Measurements from ENCODE around the gene DNAJB4. TPM values are rescaled to one million over a fixed set of nuclear protein-coding genes. Genes with fewer than 3 reads are reported as not detected.

The DNAJB4 gene
- total RNA-seq, 1 experiment from 2014 or later = 15.1 TPM

DNA sequence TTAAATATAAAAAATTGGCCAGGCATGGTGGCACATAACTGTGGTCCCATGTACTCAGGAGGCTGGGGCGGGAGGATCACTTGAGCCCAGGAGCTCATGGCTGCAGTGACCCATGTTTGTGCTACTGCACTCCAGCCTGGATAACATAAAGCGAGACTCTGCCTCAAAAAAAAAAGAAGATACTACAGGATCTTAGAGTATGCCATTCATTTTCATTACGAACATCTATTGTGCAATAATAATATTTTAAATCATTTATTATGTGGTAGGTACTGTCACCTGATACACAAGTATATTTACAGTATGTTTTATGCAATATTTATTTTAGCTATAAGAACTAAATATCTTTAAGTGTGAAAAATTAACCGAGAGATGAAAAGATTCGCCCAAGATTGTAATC, 31.7 kb downstream of the DNAJB4 start:
- DNase-seq = no peak
- Histone ChIP-seq H3K27me3 (ENCODE audit: control insufficient read depth, insufficient read depth, low read length) (peaks cover 2% of the 10 kb centered on the region; the same call in 1 of the 2 replicates), H3K4me3 (ENCODE audit: insufficient read depth, low read depth, low read length) (no peak overlapping the region), H3K36me3 (replicated peaks; ENCODE audit: control insufficient read depth, insufficient read depth, low read length) (no peaks in the 10 kb centered on the region)

DNA sequence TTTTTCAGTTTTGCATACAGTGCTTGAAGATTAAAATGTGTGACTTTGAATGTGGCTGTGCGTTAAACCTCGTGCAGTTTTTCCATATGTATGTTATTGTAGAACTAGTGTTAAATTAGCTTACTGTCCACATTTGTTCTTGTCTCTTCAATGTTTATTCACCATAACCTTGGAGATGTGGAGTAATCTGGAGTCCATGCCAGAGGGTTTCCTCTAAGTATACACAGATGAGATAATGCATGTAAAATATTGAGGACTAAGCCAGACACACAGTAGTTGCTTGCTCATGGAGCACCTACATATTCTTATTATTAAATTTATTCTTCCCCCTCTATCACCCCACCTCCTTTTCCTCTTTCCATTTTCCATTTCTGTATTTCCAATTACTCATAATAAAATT, 33.3 kb downstream of the DNAJB4 start:
- DNase-seq = no peak
- peaks cover 3% of the 10 kb centered on the region; the same call in 1 of the 2 replicates for H3K27me3 ChIP-seq (ENCODE audit: control insufficient read depth, insufficient read depth, low read length)

GRCh38 chr1:78038491-78038939, 33.8 kb downstream of the DNAJB4 start:
- H3K4me3 ChIP-seq (ENCODE audit: insufficient read depth, low read depth, low read length) = no peak overlapping the region
- no peak for DNase-seq
- H3K27me3 ChIP-seq (ENCODE audit: control insufficient read depth, insufficient read depth, low read length) = peaks cover 6% of the 10 kb centered on the region
- H3K36me3 ChIP-seq (replicated peaks; ENCODE audit: control insufficient read depth, insufficient read depth, low read length) = no peaks in the 10 kb centered on the region

More for the DNA sequence above, 33.3 kb downstream of the DNAJB4 start:
- no peak overlapping the region for H3K4me3 ChIP-seq (ENCODE audit: insufficient read depth, low read depth, low read length)
- no peaks in the 10 kb centered on the region for H3K36me3 ChIP-seq (replicated peaks; ENCODE audit: control insufficient read depth, insufficient read depth, low read length)

GRCh38 chr1:78040484-78041089, 35.8 kb downstream of the DNAJB4 start:
- DNase-seq = no peak
- peaks cover 24% of the 10 kb centered on the region for H3K27me3 ChIP-seq (ENCODE audit: control insufficient read depth, insufficient read depth, low read length)
- no peaks in the 10 kb centered on the region for H3K36me3 ChIP-seq (replicated peaks; ENCODE audit: control insufficient read depth, insufficient read depth, low read length)
- H3K4me3 ChIP-seq (ENCODE audit: insufficient read depth, low read depth, low read length) = no peak overlapping the region

- no peak for DNase-seq
- H3K4me3 ChIP-seq (ENCODE audit: insufficient read depth, low read depth, low read length) = no peak overlapping the region
- no peaks in the 10 kb centered on the region for H3K36me3 ChIP-seq (replicated peaks; ENCODE audit: control insufficient read depth, insufficient read depth, low read length)
- peaks cover 46% of the 10 kb centered on the region for H3K27me3 ChIP-seq (ENCODE audit: control insufficient read depth, insufficient read depth, low read length)
Measured at GRCh38 chr1:78043436-78043835, 38.7 kb downstream of the DNAJB4 start.

DNA sequence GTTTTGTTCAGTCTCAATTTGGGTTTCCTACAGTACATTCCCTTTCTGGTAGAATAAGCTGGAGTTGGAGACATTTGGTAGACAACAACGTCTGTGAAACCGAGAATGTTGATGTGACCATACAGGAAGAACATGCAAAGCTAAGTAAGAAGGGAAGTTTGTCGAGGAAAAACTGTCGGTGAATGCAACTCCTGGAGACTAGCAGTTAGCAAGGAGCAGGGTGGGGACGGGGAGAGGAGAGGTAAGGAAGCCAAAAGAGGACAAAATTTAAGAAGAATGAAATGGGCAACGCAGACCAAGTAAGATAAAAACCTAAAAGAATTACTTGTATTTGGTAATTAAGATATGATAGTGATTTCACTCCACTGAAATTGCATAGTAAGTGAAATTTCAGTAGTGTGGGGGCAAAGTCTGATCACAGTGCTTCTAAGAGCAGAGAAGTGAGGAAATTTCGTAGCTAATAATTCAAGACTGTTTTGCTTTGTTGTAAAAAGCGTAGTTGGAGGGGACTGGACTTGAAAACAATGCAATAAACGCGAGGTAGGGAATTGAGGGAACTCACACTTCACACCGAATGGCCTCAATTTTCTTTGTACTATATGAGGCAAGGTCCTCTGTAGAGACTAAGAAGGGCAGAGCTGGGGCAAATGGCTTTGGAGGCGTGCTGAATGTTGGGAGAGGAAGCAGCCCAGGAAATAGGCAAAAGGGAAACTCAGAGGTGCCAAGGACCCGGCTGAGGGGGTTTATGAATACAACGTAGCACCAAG, 40.2 kb downstream of the DNAJB4 start:
- no peaks in the 10 kb centered on the region for H3K36me3 ChIP-seq (replicated peaks; ENCODE audit: control insufficient read depth, insufficient read depth, low read length)
- peak overlapping the region; percentile 71 for H3K4me3 ChIP-seq (ENCODE audit: insufficient read depth, low read depth, low read length)
- peak; percentile 31 for DNase-seq
- H3K27me3 ChIP-seq (ENCODE audit: control insufficient read depth, insufficient read depth, low read length) = peaks cover 46% of the 10 kb centered on the region

DNA sequence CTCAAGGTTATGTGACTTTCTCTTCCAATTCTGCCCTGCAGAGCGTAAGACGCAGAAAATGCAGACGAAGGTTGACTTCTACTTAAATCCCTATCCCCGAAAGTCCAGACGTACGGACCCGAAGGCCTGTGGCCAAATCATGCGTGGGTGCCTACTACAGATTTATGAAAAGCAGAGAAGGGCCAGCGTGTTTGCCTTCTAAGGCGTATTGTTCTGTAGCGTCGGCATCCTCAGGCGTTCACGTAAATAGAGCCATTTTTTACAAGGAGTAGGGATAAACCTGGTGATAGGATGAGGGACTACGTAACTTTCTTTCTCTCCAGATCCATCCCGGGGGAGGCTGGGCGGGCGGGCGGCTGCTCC, 40.8 kb downstream of the DNAJB4 start:
- H3K27me3 ChIP-seq (ENCODE audit: control insufficient read depth, insufficient read depth, low read length) = peaks cover 45% of the 10 kb centered on the region
- peak overlapping the region; percentile 71 for H3K4me3 ChIP-seq (ENCODE audit: insufficient read depth, low read depth, low read length)
- H3K36me3 ChIP-seq (replicated peaks; ENCODE audit: control insufficient read depth, insufficient read depth, low read length) = no peaks in the 10 kb centered on the region
- no peak for DNase-seq

DNA sequence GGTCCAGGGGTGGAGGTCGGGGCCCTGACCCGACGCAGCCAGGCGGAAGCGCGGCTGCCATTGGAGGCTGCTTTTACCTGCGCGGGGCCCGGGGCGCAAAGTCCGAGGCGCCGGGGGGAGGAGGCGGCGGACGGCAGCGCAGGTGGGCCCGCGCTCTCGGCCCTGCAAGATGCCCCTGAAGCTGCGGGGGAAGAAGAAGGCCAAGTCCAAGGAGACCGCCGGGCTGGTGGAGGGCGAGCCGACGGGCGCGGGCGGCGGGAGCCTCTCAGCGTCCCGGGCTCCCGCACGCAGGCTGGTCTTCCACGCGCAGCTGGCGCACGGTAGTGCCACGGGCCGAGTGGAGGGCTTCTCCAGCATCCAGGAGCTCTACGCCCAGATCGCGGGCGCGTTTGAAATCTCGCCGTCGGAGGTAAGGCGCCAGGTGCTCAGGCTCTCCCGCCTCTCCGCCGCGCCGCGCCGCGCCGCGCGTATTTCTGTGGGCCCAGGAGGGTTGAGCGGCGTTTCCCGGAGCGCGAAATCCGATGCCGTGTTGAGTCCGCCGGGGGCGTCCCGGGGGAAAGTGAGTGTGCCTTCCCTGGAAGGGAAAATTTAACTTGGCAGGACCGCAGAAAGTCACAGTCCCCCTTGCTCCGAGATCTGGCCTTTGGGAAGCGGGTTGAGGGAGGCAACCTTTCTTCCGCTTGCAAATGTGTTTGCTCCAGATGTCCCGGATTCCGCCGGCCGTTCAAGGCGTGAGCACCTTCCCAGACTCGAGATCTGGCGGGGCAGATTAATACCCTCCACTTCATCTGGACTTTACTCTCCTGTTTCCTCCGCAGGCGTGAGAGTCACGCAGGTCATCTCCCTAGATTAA, 41.4 kb downstream of the DNAJB4 start, which contains the start of gene GIPC2:
TSS of gene GIPC2 (plus strand) at position 41 of the 853 bp plus-strand sequence. CDS start at position 170, 129 bp downstream.
- Histone ChIP-seq H3K27me3 (ENCODE audit: control insufficient read depth, insufficient read depth, low read length) (peaks cover 45% of the 10 kb centered on the region), H3K4me3 (ENCODE audit: insufficient read depth, low read depth, low read length) (peak within 1 kb of the TSS; percentile 71), H3K36me3 (replicated peaks; ENCODE audit: control insufficient read depth, insufficient read depth, low read length) (no peaks in the 10 kb centered on the region)
- peak; percentile 84 for DNase-seq

- no peak for DNase-seq
- H3K4me3 ChIP-seq (ENCODE audit: insufficient read depth, low read depth, low read length) = no peak overlapping the region
- peaks cover 45% of the 10 kb centered on the region for H3K27me3 ChIP-seq (ENCODE audit: control insufficient read depth, insufficient read depth, low read length)
- no peaks in the 10 kb centered on the region for H3K36me3 ChIP-seq (replicated peaks; ENCODE audit: control insufficient read depth, insufficient read depth, low read length)
Measured at GRCh38 chr1:78047106-78047505, 42.4 kb downstream of the DNAJB4 start.

GRCh38 chr1:78047631-78048030, 42.9 kb downstream of the DNAJB4 start:
- peaks cover 43% of the 10 kb centered on the region for H3K27me3 ChIP-seq (ENCODE audit: control insufficient read depth, insufficient read depth, low read length)
- H3K4me3 ChIP-seq (ENCODE audit: insufficient read depth, low read depth, low read length) = no peak overlapping the region
- DNase-seq = no peak
- H3K36me3 ChIP-seq (replicated peaks; ENCODE audit: control insufficient read depth, insufficient read depth, low read length) = no peaks in the 10 kb centered on the region

GRCh38 chr1:78048446-78048845, 43.7 kb downstream of the DNAJB4 start:
- H3K36me3 ChIP-seq (replicated peaks; ENCODE audit: control insufficient read depth, insufficient read depth, low read length) = no peaks in the 10 kb centered on the region
- H3K4me3 ChIP-seq (ENCODE audit: insufficient read depth, low read depth, low read length) = no peak overlapping the region
- no peak for DNase-seq
- peaks cover 41% of the 10 kb centered on the region for H3K27me3 ChIP-seq (ENCODE audit: control insufficient read depth, insufficient read depth, low read length)

DNA sequence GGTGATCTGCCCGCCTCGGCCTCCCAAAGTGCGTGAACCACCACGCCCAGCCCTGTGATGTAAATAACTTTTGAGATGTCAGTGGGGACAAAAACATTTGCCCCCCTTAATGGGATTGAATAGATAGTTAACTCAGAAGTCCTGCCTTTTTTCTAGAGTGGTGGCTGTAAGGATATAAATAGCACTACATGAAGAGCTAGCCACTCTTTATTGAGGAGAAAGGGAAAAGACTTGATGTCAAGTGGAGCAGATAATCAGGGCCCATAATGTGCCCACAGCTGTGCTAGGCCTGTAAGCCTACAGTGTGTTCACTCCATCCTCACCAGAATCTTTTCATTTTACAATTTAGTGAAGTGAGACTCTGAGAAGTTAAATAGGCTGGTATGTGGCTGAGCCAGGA, 44.7 kb downstream of the DNAJB4 start:
- DNase-seq = no peak
- H3K36me3 ChIP-seq (replicated peaks; ENCODE audit: control insufficient read depth, insufficient read depth, low read length) = no peaks in the 10 kb centered on the region
- H3K27me3 ChIP-seq (ENCODE audit: control insufficient read depth, insufficient read depth, low read length) = peaks cover 34% of the 10 kb centered on the region
- H3K4me3 ChIP-seq (ENCODE audit: insufficient read depth, low read depth, low read length) = no peak overlapping the region

DNA sequence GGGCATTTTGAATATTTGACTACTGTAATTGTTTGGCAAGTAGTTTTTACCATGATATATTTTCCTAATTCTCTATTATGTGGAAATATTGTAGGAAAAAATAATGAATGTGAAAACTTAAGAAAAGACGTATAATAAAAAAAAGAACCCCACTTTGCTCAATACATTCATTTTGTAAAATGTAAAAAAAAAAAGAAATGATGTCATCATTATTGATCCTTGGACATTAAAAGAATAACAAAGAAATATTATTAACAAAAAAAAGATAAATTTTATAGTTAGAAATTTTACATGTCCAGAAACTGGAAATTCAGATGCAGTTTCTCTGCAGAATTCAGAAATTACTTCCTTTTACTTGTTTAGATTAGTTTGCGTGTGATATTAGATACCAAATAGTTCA, 46.3 kb downstream of the DNAJB4 start:
- no peaks in the 10 kb centered on the region for H3K36me3 ChIP-seq (replicated peaks; ENCODE audit: control insufficient read depth, insufficient read depth, low read length)
- no peak overlapping the region for H3K4me3 ChIP-seq (ENCODE audit: insufficient read depth, low read depth, low read length)
- no peak for DNase-seq
- peaks cover 18% of the 10 kb centered on the region for H3K27me3 ChIP-seq (ENCODE audit: control insufficient read depth, insufficient read depth, low read length)

GRCh38 chr1:78052685-78053405, 48.1 kb downstream of the DNAJB4 start:
- no peak for DNase-seq
- Histone ChIP-seq H3K36me3 (replicated peaks; ENCODE audit: control insufficient read depth, insufficient read depth, low read length) (no peaks in the 10 kb centered on the region), H3K27me3 (ENCODE audit: control insufficient read depth, insufficient read depth, low read length) (no peaks in the 10 kb centered on the region; the same call in 1 of the 2 replicates), H3K4me3 (ENCODE audit: insufficient read depth, low read depth, low read length) (no peak overlapping the region)

All from H7 (cell line).